ENCODE data around the gene SEMA3E. TPM values are rescaled to one million over a fixed set of nuclear protein-coding genes. Genes with fewer than 3 reads are reported as not detected.

Gene SEMA3E
- total RNA-seq, 1 experiment from 2014 or later, result 7.3 TPM

GRCh38 chr7:83466956-83467355, 182.0 kb downstream of the SEMA3E start:
- H3K4me1 ChIP-seq (ENCODE audit: control insufficient read depth, insufficient read depth, low read length), result peaks cover 16% of the 10 kb centered on the region
- peak overlapping the region; percentile 18; the same call in 1 of the 2 replicates for H3K27ac ChIP-seq (ENCODE audit: low read length)
- in situ Hi-C loops (cut with HindIII; ENCODE audit: low pct_unique_long_range_greater_than_20kb, low sequenced_read_pairs) (no loop called here), intact Hi-C loops (cut with micrococcal nuclease; ENCODE audit: unreplicated experiment) (no loop called here)
- no peaks in the 10 kb centered on the region for H3K27me3 ChIP-seq (ENCODE audit: control insufficient read depth, insufficient read depth, low read length)
- CTCF ChIA-PET, result no interaction called here
- POLR2A ChIA-PET, result no interaction called here
- no peaks in the 10 kb centered on the region; the same call in 1 of the 2 replicates for H3K9me3 ChIP-seq (ENCODE audit: control insufficient read depth, insufficient read depth, low read depth, low read length)
- no peaks in the 10 kb centered on the region for H3K36me3 ChIP-seq (ENCODE audit: control insufficient read depth, insufficient read depth, low read length)
- DNase-seq (ENCODE audit: low read depth, low spot score) (no peak), ATAC-seq (no peak)
- TF ChIP-seq, protein P1, sequence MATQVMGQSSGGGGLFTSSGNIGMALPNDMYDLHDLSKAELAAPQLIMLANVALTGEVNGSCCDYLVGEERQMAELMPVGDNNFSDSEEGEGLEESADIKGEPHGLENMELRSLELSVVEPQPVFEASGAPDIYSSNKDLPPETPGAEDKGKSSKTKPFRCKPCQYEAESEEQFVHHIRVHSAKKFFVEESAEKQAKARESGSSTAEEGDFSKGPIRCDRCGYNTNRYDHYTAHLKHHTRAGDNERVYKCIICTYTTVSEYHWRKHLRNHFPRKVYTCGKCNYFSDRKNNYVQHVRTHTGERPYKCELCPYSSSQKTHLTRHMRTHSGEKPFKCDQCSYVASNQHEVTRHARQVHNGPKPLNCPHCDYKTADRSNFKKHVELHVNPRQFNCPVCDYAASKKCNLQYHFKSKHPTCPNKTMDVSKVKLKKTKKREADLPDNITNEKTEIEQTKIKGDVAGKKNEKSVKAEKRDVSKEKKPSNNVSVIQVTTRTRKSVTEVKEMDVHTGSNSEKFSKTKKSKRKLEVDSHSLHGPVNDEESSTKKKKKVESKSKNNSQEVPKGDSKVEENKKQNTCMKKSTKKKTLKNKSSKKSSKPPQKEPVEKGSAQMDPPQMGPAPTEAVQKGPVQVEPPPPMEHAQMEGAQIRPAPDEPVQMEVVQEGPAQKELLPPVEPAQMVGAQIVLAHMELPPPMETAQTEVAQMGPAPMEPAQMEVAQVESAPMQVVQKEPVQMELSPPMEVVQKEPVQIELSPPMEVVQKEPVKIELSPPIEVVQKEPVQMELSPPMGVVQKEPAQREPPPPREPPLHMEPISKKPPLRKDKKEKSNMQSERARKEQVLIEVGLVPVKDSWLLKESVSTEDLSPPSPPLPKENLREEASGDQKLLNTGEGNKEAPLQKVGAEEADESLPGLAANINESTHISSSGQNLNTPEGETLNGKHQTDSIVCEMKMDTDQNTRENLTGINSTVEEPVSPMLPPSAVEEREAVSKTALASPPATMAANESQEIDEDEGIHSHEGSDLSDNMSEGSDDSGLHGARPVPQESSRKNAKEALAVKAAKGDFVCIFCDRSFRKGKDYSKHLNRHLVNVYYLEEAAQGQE (IDR thresholded peaks at IDR 0.05; ENCODE audit: insufficient read depth in 1 of 2, low read depth in 2 of 2, low read length in 1 of 2), result no peak
- TF ChIP-seq POLR2AphosphoS5 (IDR thresholded peaks at IDR 0.05; ENCODE audit: low read depth, low read length) (no peak), TCF7L2 (IDR thresholded peaks at IDR 0.05; ENCODE audit: low read depth, low read length) (no peak), SIN3A (IDR thresholded peaks at IDR 0.05; ENCODE audit: borderline replicate concordance, insufficient read depth, low read depth, low read length) (no peak), CTCF (IDR thresholded peaks at IDR 0.05) (no peak)
- BruUV-seq (replicated peaks), result no TSS peak
- no peak overlapping the region for H3K4me3 ChIP-seq (ENCODE audit: low read depth in 2 of 2, low read length in 2 of 2)

GRCh38 chr7:83466187-83466923, 182.6 kb downstream of the SEMA3E start:
- H3K4me3 ChIP-seq (ENCODE audit: low read depth in 2 of 2, low read length in 2 of 2), result no peak overlapping the region
- BruUV-seq (replicated peaks), result no TSS peak
- intact Hi-C loops (cut with micrococcal nuclease; ENCODE audit: unreplicated experiment), result no loop called here
- H3K27me3 ChIP-seq (ENCODE audit: control insufficient read depth, insufficient read depth, low read length), result no peaks in the 10 kb centered on the region
- H3K4me1 ChIP-seq (ENCODE audit: control insufficient read depth, insufficient read depth, low read length), result peaks cover 16% of the 10 kb centered on the region
- ChIA-PET CTCF (no interaction called here), POLR2A (no interaction called here)
- H3K9me3 ChIP-seq (ENCODE audit: control insufficient read depth, insufficient read depth, low read depth, low read length), result no peaks in the 10 kb centered on the region; the same call in 1 of the 2 replicates
- in situ Hi-C loops (cut with HindIII; ENCODE audit: low pct_unique_long_range_greater_than_20kb, low sequenced_read_pairs), result no loop called here
- H3K27ac ChIP-seq (ENCODE audit: low read length), result peak overlapping the region; percentile 71; the same call in 1 of the 2 replicates
- H3K36me3 ChIP-seq (ENCODE audit: control insufficient read depth, insufficient read depth, low read length), result no peaks in the 10 kb centered on the region
- ATAC-seq (no peak), DNase-seq (ENCODE audit: low read depth, low spot score) (no peak)
- TF ChIP-seq POLR2AphosphoS5 (IDR thresholded peaks at IDR 0.05; ENCODE audit: low read depth, low read length) (no peak), SIN3A (IDR thresholded peaks at IDR 0.05; ENCODE audit: borderline replicate concordance, insufficient read depth, low read depth, low read length) (no peak), CTCF (IDR thresholded peaks at IDR 0.05) (no peak), TCF7L2 (IDR thresholded peaks at IDR 0.05; ENCODE audit: low read depth, low read length) (no peak)
- TF ChIP-seq, protein P1 (IDR thresholded peaks at IDR 0.05; ENCODE audit: insufficient read depth in 1 of 2, low read depth in 2 of 2, low read length in 1 of 2), result no peak

Data from Panc1 (cell line).